Upper lobe of left lung (tissue), 6 donors: Measurements from ENCODE around the gene ZNF789. TPM values are rescaled to one million over a fixed set of nuclear protein-coding genes. Genes with fewer than 3 reads are reported as not detected.
"Not testable (repeated sequence)": the region's sequence is repeated elsewhere in the genome, so short reads cannot be mapped to it uniquely, and the experiment has no call there.

Experiments
- ATAC-seq, 2 donors: fragments of 200-7000 bp; cut with Tn5 transposase; one replicate each; pipeline ENCODE4 v1.9.1; 2022; ENCODE audit warnings: mild to moderate bottlenecking in 2 of 2, moderate library complexity in 2 of 2; ENCODE audit not compliant: low FRiP score in 2 of 2
- DNase-seq, 2 donors: peaks; one replicate each; pipeline ENCODE4 v3.0.0-alpha.2; 2019 to 2020
- H3K27ac ChIP-seq, 4 donors: fragments of 200-600 bp; sonication (generic); one replicate each; pipeline ENCODE4 v1.5.1; 2016 to 2019
- H3K27me3 ChIP-seq, 4 donors: fragments of 200-600 bp; sonication (generic); one replicate each; pipeline ENCODE4 v1.5.1; 2017 to 2019
- H3K36me3 ChIP-seq, 4 donors: fragments of 200-600 bp; sonication (generic); one replicate each; pipeline ENCODE4 v1.5.1; 2016 to 2019
- H3K4me1 ChIP-seq, 4 donors: fragments of 200-600 bp; sonication (generic); one replicate each; pipeline ENCODE4 v1.5.1; 2018 to 2019
- H3K4me3 ChIP-seq, 4 donors: fragments of 200-600 bp; sonication (generic); one replicate each; pipeline ENCODE4 v1.5.1; 2017 to 2019; ENCODE audit warnings: mild to moderate bottlenecking in 2 of 4, moderate library complexity in 1 of 4
- H3K9me3 ChIP-seq, 4 donors: fragments of 200-600 bp; sonication (generic); one replicate each; pipeline ENCODE4 v1.5.1; 2018 to 2019
- CTCF ChIP-seq, 6 experiments: fragments of 450-650 bp in 4 of 6; fragments of 200-600 bp in 2 of 6; sonication (generic) in 2 of 6; IDR thresholded peaks; one replicate each; pipeline ENCODE4 v1.5.1; 2016 to 2019; ENCODE audit warnings: antibody characterized with exemption in 6 of 6
- EP300 ChIP-seq, 4 donors: sonication (generic); formaldehyde crosslinking; IDR thresholded peaks; one replicate each; pipeline ENCODE4 v1.5.1; 2017; ENCODE audit warnings: antibody characterized with exemption in 4 of 4, control low read depth in 2 of 4
- POLR2A ChIP-seq, 4 donors: fragments of 450-650 bp; IDR thresholded peaks; one replicate each; pipeline ENCODE4 v1.5.1; 2016 to 2017; ENCODE audit warnings: antibody characterized with exemption in 4 of 4, mild to moderate bottlenecking in 2 of 4
- POLR2AphosphoS5 ChIP-seq, 2 donors: sonication (generic); formaldehyde crosslinking; IDR thresholded peaks; one replicate each; pipeline ENCODE4 v1.5.1; 2017; ENCODE audit warnings: antibody characterized with exemption in 2 of 2
- WGBS, 2 donors: methylation state at CpG; one replicate each; pipeline ENCODE4 v1.1.5; 2017 to 2018; 5-methylcytosine and 5-hydroxymethylcytosine counted together
- total RNA-seq, 6 donors: library from RNA; depleted of rRNA in 4 of 6; stranded (reverse); fragments of >200 nt in 4 of 6; gene quantifications; one replicate each; pipeline versions ENCODE4 v1.1.0 to v1.2.1, GENCODE V29; 2016 to 2021
- donor health status: DM: no; HTN: no; CAD: no; lungs with moderate emphysema.
- donor health status: DM: no; HTN: yes; CAD: no; lungs with severe emphysema.

Gene ZNF789
- total RNA-seq, 6 donors from 2014 or later = 8.3 to 28.3 (median 9.3) TPM

DNA sequence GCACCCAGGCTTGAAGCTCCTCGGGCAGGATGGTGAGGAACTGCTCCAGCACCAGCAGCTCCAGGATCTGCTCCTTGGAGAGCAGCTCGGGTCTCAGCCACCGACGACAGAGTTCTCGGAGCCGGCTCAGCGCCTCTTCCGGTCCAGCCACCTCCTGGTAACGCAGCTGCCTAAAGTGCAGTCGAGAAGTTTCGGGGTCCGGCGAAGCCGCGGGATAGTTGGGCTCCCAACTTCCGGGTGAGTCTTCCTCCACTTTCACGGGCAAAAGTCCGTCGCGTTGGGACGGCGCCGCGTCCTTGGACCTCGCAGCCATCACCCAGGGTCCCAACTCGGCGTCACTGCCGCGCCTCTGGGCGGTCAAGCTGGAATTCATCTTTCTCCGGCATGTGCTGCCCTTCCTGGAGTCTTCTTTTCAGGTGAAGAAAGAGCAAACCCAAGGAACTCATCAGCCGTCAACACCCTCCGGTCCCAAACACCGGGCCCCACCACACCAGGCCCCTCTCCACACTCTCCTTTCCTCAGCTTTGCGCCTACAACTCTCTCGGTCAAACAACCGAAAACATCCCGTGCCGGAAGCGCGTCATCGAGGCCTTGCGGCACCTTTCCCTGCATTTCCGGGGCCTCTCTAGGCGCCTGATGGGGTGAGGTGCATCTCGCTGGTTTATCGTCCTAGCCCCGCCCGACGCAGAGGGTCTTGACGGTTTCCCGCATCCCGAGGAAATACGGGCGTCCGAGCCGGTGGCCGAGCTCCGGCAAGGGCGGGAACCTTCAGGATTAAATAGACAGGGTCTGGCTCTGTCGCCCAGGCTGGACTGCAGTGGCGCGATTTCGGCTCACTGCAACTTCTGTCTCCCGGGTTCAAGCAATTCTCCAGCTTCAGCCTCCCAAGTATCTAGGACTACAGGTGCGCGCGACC lies 27.3 kb downstream of the ZNF789 start, which contains the start of gene ZNF394:
Gene ZNF394, minus strand, starts transcription at position 561 of the 916 bp plus-strand sequence. Its CDS starts 188 bp downstream, at position 373.
- Histone ChIP-seq H3K36me3 (peaks cover 4 to 32% (median 19%) of the 10 kb centered on the region in 4 donors), H3K27ac (peak within 1 kb of the TSS; percentile 92 to 99 (median 96)), H3K4me1 (peaks cover 21 to 36% (median 28%) of the 10 kb centered on the region in 4 donors), H3K27me3 (no peaks in the 10 kb centered on the region), H3K9me3 (peaks cover 0 to 1% (median under 1%) of the 10 kb centered on the region in 4 donors), H3K4me3 (peak within 1 kb of the TSS; percentile 53 to 94 (median 84))
- TF ChIP-seq CTCF (IDR thresholded peaks at IDR 0.05) = peak in 1 of 6 experiments; percentile 7
- peak in 3 of 4 donors; percentile 72 to 89 (median 78) for TF ChIP-seq POLR2A (IDR thresholded peaks at IDR 0.05)
- peak; percentile 93 to 95 for TF ChIP-seq POLR2AphosphoS5 (IDR thresholded peaks at IDR 0.05)
- peak in 1 of 4 donors; percentile 80 for TF ChIP-seq EP300 (IDR thresholded peaks at IDR 0.05)
- ATAC-seq = peak; percentile 85 to 86
- DNase-seq = peak; percentile 91 to 95
- 0 to 1% methylated on average over 42 to 67 of the region's 68 CpGs for WGBS, 2 donors

- ATAC-seq = no peak
- H3K9me3 ChIP-seq = no peaks in the 10 kb centered on the region
- peaks cover 22 to 39% (median 30%) of the 10 kb centered on the region in 4 donors for H3K4me1 ChIP-seq
- H3K27ac ChIP-seq = peak overlapping the region; percentile 92 to 99 (median 96)
- 51 to 58% methylated on average over 16 of the region's 16 CpGs for WGBS, 2 donors
- no peaks in the 10 kb centered on the region for H3K27me3 ChIP-seq
- peaks cover 3 to 25% (median 15%) of the 10 kb centered on the region in 4 donors for H3K36me3 ChIP-seq
- DNase-seq = no peak
- no peak for TF ChIP-seq POLR2AphosphoS5 (IDR thresholded peaks at IDR 0.05)
- peak overlapping the region; percentile 53 to 94 (median 84) for H3K4me3 ChIP-seq
These were observed 27.9 kb downstream of the ZNF789 start for GRCh38 chr7:99500637-99501009.

GRCh38 chr7:99501236-99501635 lies 28.5 kb downstream of the ZNF789 start:
- Histone ChIP-seq H3K4me1 (peaks cover 28 to 45% (median 36%) of the 10 kb centered on the region in 4 donors), H3K4me3 (peak overlapping the region in 1 of 4 donors; percentile 85), H3K27ac (peak overlapping the region in 1 of 4 donors; percentile 99), H3K36me3 (peaks cover 3 to 19% (median 10%) of the 10 kb centered on the region in 4 donors)
- 95 to 96% methylated on average over 12 of the region's 12 CpGs for WGBS, 2 donors
- not testable (repeated sequence) for ATAC-seq, H3K27me3 ChIP-seq, H3K9me3 ChIP-seq, DNase-seq

GRCh38 chr7:99504281-99504602 lies 31.6 kb downstream of the ZNF789 start:
- DNase-seq (no peak), ATAC-seq (no peak)
- peak overlapping the region in 3 of 4 donors; percentile 58 to 88 (median 66) for H3K4me3 ChIP-seq
- peaks cover 31 to 40% (median 32%) of the 10 kb centered on the region in 4 donors for H3K4me1 ChIP-seq
- H3K27me3 ChIP-seq = no peaks in the 10 kb centered on the region
- TF ChIP-seq POLR2A (IDR thresholded peaks at IDR 0.05) (no peak), EP300 (IDR thresholded peaks at IDR 0.05) (no peak), POLR2AphosphoS5 (IDR thresholded peaks at IDR 0.05) (no peak), CTCF (IDR thresholded peaks at IDR 0.05) (no peak)
- H3K36me3 ChIP-seq = no peaks in the 10 kb centered on the region
- no peaks in the 10 kb centered on the region for H3K9me3 ChIP-seq
- peak overlapping the region; percentile 83 to 98 (median 92) for H3K27ac ChIP-seq
- WGBS, 2 donors = 8 to 10% methylated on average over 10 to 19 of the region's 19 CpGs

GRCh38 chr7:99504603-99505323 lies 32.1 kb downstream of the ZNF789 start, which contains the start of gene ZKSCAN5:
ZKSCAN5 (plus strand) TSS chr7:99504662; CDS start chr7:99506045, 1,383 bp downstream.
- no peaks in the 10 kb centered on the region for H3K36me3 ChIP-seq
- H3K4me1 ChIP-seq = peaks cover 31 to 40% (median 32%) of the 10 kb centered on the region in 4 donors
- ATAC-seq = peak; percentile 96 to 98
- WGBS, 2 donors = 0 to 1% methylated on average over 23 to 38 of the region's 53 CpGs
- H3K4me3 ChIP-seq = peak within 1 kb of the TSS; percentile 58 to 88 (median 64)
- H3K27ac ChIP-seq = peak within 1 kb of the TSS; percentile 83 to 98 (median 92)
- H3K9me3 ChIP-seq = no peaks in the 10 kb centered on the region
- DNase-seq = peak; percentile 98
- H3K27me3 ChIP-seq = no peaks in the 10 kb centered on the region
- TF ChIP-seq POLR2AphosphoS5 (IDR thresholded peaks at IDR 0.05) (peak; percentile 78 to 92), POLR2A (IDR thresholded peaks at IDR 0.05) (peak in 2 of 4 donors; percentile 22 to 70), CTCF (IDR thresholded peaks at IDR 0.05) (peak in 2 of 6 experiments; percentile 13 to 28), EP300 (IDR thresholded peaks at IDR 0.05) (no peak)
